IMR-90 (cell line): ENCODE data around the gene ANKRD10. TPM values are rescaled to one million over a fixed set of nuclear protein-coding genes. Genes with fewer than 3 reads are reported as not detected.

Experiments used
- ATAC-seq: fragments of 200-7000 bp; cut with Tn5 transposase; 2 replicates; pipeline ENCODE4 v1.9.1; 2020; ENCODE audit warnings: low read depth, mild to moderate bottlenecking, moderate library complexity
- BruUV-seq: library from RNA; stranded (reverse); fragments of 400-500 nt; replicated peaks from 2 replicates; lab custom pipeline; 2021; lab: Mats Ljungman, UMichigan
- CTCF ChIA-PET: fragments of 300-600 bp; formaldehyde crosslinking; extraction: SDS; loops from one replicate; lab custom pipeline; 2021; ENCODE audit warnings: antibody characterized with exemption; lab: Yijun Ruan, JAX
- POLR2A ChIA-PET: fragments of 300-600 bp; sonication (Branson Sonifier 250); formaldehyde crosslinking; loops from one replicate; lab custom pipeline; 2022; ENCODE audit warnings: antibody characterized with exemption; ENCODE audit not compliant: unreplicated experiment; lab: Charles Lee
- DNase-seq: peaks from one replicate; pipeline ENCODE4 v3.0.0; 2013
- H2AFZ ChIP-seq: replicated peaks from 2 replicates; pipeline ENCODE3; 2013; ENCODE audit warnings: low read length, mild to moderate bottlenecking; ENCODE audit not compliant: poor library complexity
- H2AK5ac ChIP-seq: 2 replicates; pipeline ENCODE4 v1.6.1; 2013; ENCODE audit warnings: low read depth, low read length, inconsistent platforms
- H2AK9ac ChIP-seq: replicated peaks from 2 replicates; pipeline ENCODE3; 2013; ENCODE audit warnings: mild to moderate bottlenecking, low read depth, low read length, moderate library complexity; ENCODE audit not compliant: poor library complexity
- H2BK120ac ChIP-seq: 2 replicates; pipeline ENCODE4 v1.6.1; 2013; ENCODE audit warnings: low read depth, low read length, inconsistent platforms
- H2BK15ac ChIP-seq: 3 replicates; pipeline ENCODE4 v1.6.1; 2013; ENCODE audit warnings: low read depth, low read length, inconsistent platforms
- H2BK20ac ChIP-seq: 2 replicates; pipeline ENCODE4 v1.6.1; 2013; ENCODE audit warnings: low read depth, mild to moderate bottlenecking, inconsistent platforms, low read length, moderate library complexity
- H2BK5ac ChIP-seq: 2 replicates; pipeline ENCODE4 v1.6.1; 2013; ENCODE audit warnings: mild to moderate bottlenecking, low read depth, low read length, inconsistent platforms; ENCODE audit not compliant: poor library complexity, severe bottlenecking
- H3K14ac ChIP-seq: replicated peaks from 2 replicates; pipeline ENCODE4 v1.6.1; 2013; ENCODE audit warnings: low read depth, low read length, inconsistent platforms
- H3K18ac ChIP-seq: 2 replicates; pipeline ENCODE4 v1.6.1; 2013; ENCODE audit warnings: low read depth, low read length, control low read depth
- H3K23ac ChIP-seq: 2 replicates; pipeline ENCODE4 v1.6.1; 2013; ENCODE audit warnings: low read depth, low read length, inconsistent platforms
- H3K27ac ChIP-seq: 2 replicates; pipeline ENCODE4 v1.5.1; 2013; ENCODE audit warnings: mild to moderate bottlenecking, control low read depth, low read length; ENCODE audit not compliant: insufficient read depth
- H3K27me3 ChIP-seq: 2 replicates; pipeline ENCODE4 v1.6.1; 2013; ENCODE audit warnings: low read length; ENCODE audit not compliant: control insufficient read depth, insufficient read depth
- H3K36me3 ChIP-seq: 2 replicates; pipeline ENCODE4 v1.6.1; 2013; ENCODE audit warnings: low read length, mixed read lengths; ENCODE audit not compliant: control insufficient read depth, insufficient read depth
- H3K4ac ChIP-seq: 2 replicates; pipeline ENCODE4 v1.6.1; 2013; ENCODE audit warnings: low read depth, low read length, inconsistent platforms
- H3K4me1 ChIP-seq: 2 replicates; pipeline ENCODE4 v1.6.1; 2013; ENCODE audit warnings: low read length, mixed read lengths; ENCODE audit not compliant: control insufficient read depth, insufficient read depth
- H3K4me2 ChIP-seq: 2 replicates; pipeline ENCODE4 v1.6.1; 2013; ENCODE audit warnings: low read depth, mild to moderate bottlenecking, control low read depth, low read length, moderate library complexity
- H3K4me3 ChIP-seq: 2 replicates; pipeline ENCODE4 v1.5.1; 2013; ENCODE audit warnings: low read depth, mild to moderate bottlenecking, control low read depth, low read length, moderate library complexity; ENCODE audit not compliant: insufficient read depth
- H3K56ac ChIP-seq: 2 replicates; pipeline ENCODE4 v1.6.1; 2013; ENCODE audit warnings: low read length, inconsistent platforms; ENCODE audit not compliant: insufficient read depth; ENCODE audit errors: extremely low read depth
- H3K79me1 ChIP-seq, 2 experiments: 2 replicates each; pipeline ENCODE4 v1.6.1; 2013; ENCODE audit warnings: low read length in 2 of 2, inconsistent platforms in 1 of 2, low read depth in 1 of 2
- H3K9ac ChIP-seq: 2 replicates; pipeline ENCODE4 v1.6.1; 2013; ENCODE audit warnings: low read depth, low read length, control low read depth
- H3K9me1 ChIP-seq: 2 replicates; pipeline ENCODE4 v1.6.1; 2013; ENCODE audit warnings: low read length, inconsistent platforms; ENCODE audit not compliant: insufficient read depth
- H3K9me3 ChIP-seq: 2 replicates; pipeline ENCODE4 v1.6.1; 2013; ENCODE audit warnings: low read length; ENCODE audit not compliant: control insufficient read depth, insufficient read depth
- H4K20me1 ChIP-seq: 2 replicates; pipeline ENCODE4 v1.6.1; 2013; ENCODE audit warnings: low read length, inconsistent platforms; ENCODE audit not compliant: insufficient read depth
- H4K5ac ChIP-seq: 2 replicates; pipeline ENCODE4 v1.6.1; 2013; ENCODE audit warnings: mild to moderate bottlenecking, low read depth, low read length, control low read depth
- H4K8ac ChIP-seq, 2 experiments: 2 replicates each; pipeline ENCODE4 v1.6.1; 2013; ENCODE audit warnings: low read depth in 2 of 2, low read length in 2 of 2, control low read depth in 1 of 2, inconsistent platforms in 1 of 2
- H4K91ac ChIP-seq: 2 replicates; pipeline ENCODE4 v1.6.1; 2013; ENCODE audit warnings: low read depth, low read length, inconsistent platforms; ENCODE audit not compliant: insufficient read depth
- BHLHE40 ChIP-seq: fragments of 150-350 bp; IDR thresholded peaks from 2 replicates; pipeline ENCODE4 v1.6.1; 2016; ENCODE audit warnings: mild to moderate bottlenecking, low read depth, low read length
- CHD1 ChIP-seq: IDR thresholded peaks from 2 replicates; pipeline ENCODE4 v1.6.1; 2012; ENCODE audit warnings: low read depth, low read length, improper control_type of control experiment
- ELK1 ChIP-seq: fragments of 150-350 bp; IDR thresholded peaks from 2 replicates; pipeline ENCODE4 v1.6.1; 2016; ENCODE audit warnings: low read depth, mild to moderate bottlenecking, low read length, moderate library complexity, borderline replicate concordance
- MAFK ChIP-seq: IDR thresholded peaks from 2 replicates; pipeline ENCODE4 v1.6.1; 2012; ENCODE audit warnings: low read depth, low read length, improper control_type of control experiment
- MAZ ChIP-seq: IDR thresholded peaks from 2 replicates; pipeline ENCODE4 v1.6.1; 2012; ENCODE audit warnings: low read depth, mild to moderate bottlenecking, low read length, improper control_type of control experiment, moderate library complexity, borderline replicate concordance
- NFE2L2 ChIP-seq: fragments of 150-350 bp; IDR thresholded peaks from 2 replicates; pipeline ENCODE4 v1.6.1; 2016; ENCODE audit warnings: low read depth, mild to moderate bottlenecking, low read length
- POLR2A ChIP-seq: IDR thresholded peaks from 2 replicates; pipeline ENCODE4 v1.6.1; 2012; ENCODE audit warnings: mild to moderate bottlenecking, low read depth, low read length
- RAD21 ChIP-seq: IDR thresholded peaks from 2 replicates; pipeline ENCODE4 v1.6.1; 2012; ENCODE audit warnings: low read length, improper control_type of control experiment
- RFX5 ChIP-seq: IDR thresholded peaks from 2 replicates; pipeline ENCODE4 v1.8.0; 2012; ENCODE audit warnings: low read depth, mild to moderate bottlenecking, low read length, moderate library complexity
- SMC3 ChIP-seq: fragments of 150-350 bp; IDR thresholded peaks from 2 replicates; pipeline ENCODE4 v1.6.1; 2016; ENCODE audit warnings: low read depth, mild to moderate bottlenecking, antibody characterized with exemption, low read length, moderate library complexity
- USF2 ChIP-seq: fragments of 150-350 bp; IDR thresholded peaks from 2 replicates; pipeline ENCODE4 v1.6.1; 2017; ENCODE audit warnings: mild to moderate bottlenecking, antibody characterized with exemption, low read length, low read depth
- WGBS, 2 experiments: methylation state at CpG; one replicate each; pipeline versions ENCODE4 v1.1.5 to v1.1.7; 2013; ENCODE audit warnings: missing lambda C conversion rate in 2 of 2; ENCODE audit not compliant: insufficient read length in 1 of 2; ENCODE audit errors: extremely low coverage in 2 of 2; 5-methylcytosine and 5-hydroxymethylcytosine counted together
- dilution Hi-C: fragments of 300-500 bp; cut with HindIII; formaldehyde crosslinking; loops from one replicate; pipeline ENCODE4 v1.14.3; 2018; ENCODE audit warnings: low sequenced_read_pairs; ENCODE audit not compliant: unreplicated experiment
- in situ Hi-C: fragments of 300-500 bp; cut with MboI; formaldehyde crosslinking; loops from 3 replicates; pipeline ENCODE4 v1.14.3; 2019; ENCODE audit warnings: low sequenced_read_pairs, inconsistent platforms, mixed read lengths
- intact Hi-C: fragments of 100-400 bp; cut with micrococcal nuclease; formaldehyde crosslinking; loops from 2 replicates; pipeline ENCODE4 v1.10.0; 2022
- polyA plus RNA-seq, 3 experiments: library from polyadenylated mRNA; depleted of rRNA; stranded (reverse); fragments of >200 nt; gene quantifications; 2 replicates each; pipeline ENCODE4 v1.2.3, GENCODE V29; 2012; ENCODE audit warnings: low replicate concordance in 1 of 3
- total RNA-seq: library from RNA; depleted of rRNA; stranded (reverse); fragments of >200 nt; gene quantifications from 2 replicates; pipeline ENCODE4 v1.2.3, GENCODE V29; 2012
- TF ChIP-seq, protein P1 (sequence below): conservative IDR thresholded peaks from 2 replicates; pipeline ENCODE4 v1.5.1; 2012; ENCODE audit warnings: mild to moderate bottlenecking, low read depth, low read length, improper control_type of control experiment

The ANKRD10 gene
- total and polyA plus RNA-seq, 2 of the 4 experiments (the other 2 are of a cell fraction) = 18.3 to 31.1 TPM

DNA sequence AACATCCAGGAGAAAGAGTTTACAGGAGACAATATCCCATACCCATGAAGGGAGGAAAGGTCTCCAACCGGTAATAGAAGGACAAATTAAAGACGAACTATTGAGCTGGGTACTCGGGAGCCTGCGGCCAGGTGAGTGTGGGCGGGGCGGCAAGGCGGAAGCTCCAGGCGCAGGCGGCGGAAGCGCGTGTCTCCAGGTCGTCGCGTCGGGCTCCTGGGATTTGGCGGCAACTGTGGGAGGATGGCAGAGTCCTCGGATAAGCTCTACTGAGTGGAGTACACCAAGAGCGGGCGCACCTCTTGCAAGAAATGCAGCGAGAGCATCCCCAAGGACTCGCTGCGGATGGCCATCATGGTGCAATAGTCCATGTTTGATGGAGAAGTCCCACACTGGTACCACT is 21.6 kb upstream of the ANKRD10 start:
- intact Hi-C loops (no loop called here), in situ Hi-C loops (no loop called here), dilution Hi-C loops (no loop called here)
- Histone ChIP-seq H3K27me3 (no peaks in the 10 kb centered on the region), H3K9me3 (peaks cover 18% of the 10 kb centered on the region), H3K27ac (no peak overlapping the region), H3K9ac (no peak overlapping the region), H2BK5ac (no peak overlapping the region), H4K20me1 (no peaks in the 10 kb centered on the region), H3K36me3 (no peaks in the 10 kb centered on the region), H2BK15ac (no peak overlapping the region), H2BK120ac (no peak overlapping the region), H4K5ac (no peak overlapping the region), H3K79me1 (no peaks in the 10 kb centered on the region), H3K4me1 (no peaks in the 10 kb centered on the region), H3K18ac (no peak overlapping the region), H2AFZ (no peak overlapping the region), H4K91ac (no peak overlapping the region), H3K9me1 (no peaks in the 10 kb centered on the region), H3K4me2 (no peak overlapping the region), H4K8ac (no peak overlapping the region), H3K14ac (no peak overlapping the region), H3K4ac (no peak overlapping the region), H2AK9ac (no peak overlapping the region), H3K23ac (no peak overlapping the region), H2AK5ac (no peak overlapping the region), H2BK20ac (no peak overlapping the region), H3K4me3 (no peak overlapping the region), H3K56ac (no peak overlapping the region)
- DNase-seq = no peak
- ChIA-PET POLR2A (no interaction called here), CTCF (no interaction called here)
- no TSS peak for BruUV-seq
- 96% methylated on average over 17 of the region's 23 CpGs; no CpG with 5 or more reads in 1 of the 2 experiments for WGBS, 2 experiments
- TF ChIP-seq USF2 = no peak
- TF ChIP-seq MAFK = no peak
- TF ChIP-seq, protein P1, sequence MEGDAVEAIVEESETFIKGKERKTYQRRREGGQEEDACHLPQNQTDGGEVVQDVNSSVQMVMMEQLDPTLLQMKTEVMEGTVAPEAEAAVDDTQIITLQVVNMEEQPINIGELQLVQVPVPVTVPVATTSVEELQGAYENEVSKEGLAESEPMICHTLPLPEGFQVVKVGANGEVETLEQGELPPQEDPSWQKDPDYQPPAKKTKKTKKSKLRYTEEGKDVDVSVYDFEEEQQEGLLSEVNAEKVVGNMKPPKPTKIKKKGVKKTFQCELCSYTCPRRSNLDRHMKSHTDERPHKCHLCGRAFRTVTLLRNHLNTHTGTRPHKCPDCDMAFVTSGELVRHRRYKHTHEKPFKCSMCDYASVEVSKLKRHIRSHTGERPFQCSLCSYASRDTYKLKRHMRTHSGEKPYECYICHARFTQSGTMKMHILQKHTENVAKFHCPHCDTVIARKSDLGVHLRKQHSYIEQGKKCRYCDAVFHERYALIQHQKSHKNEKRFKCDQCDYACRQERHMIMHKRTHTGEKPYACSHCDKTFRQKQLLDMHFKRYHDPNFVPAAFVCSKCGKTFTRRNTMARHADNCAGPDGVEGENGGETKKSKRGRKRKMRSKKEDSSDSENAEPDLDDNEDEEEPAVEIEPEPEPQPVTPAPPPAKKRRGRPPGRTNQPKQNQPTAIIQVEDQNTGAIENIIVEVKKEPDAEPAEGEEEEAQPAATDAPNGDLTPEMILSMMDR = no peak
- no peak for TF ChIP-seq BHLHE40
- no peak for TF ChIP-seq NFE2L2
- no peak for TF ChIP-seq ELK1
- TF ChIP-seq MAZ = no peak
- no peak for TF ChIP-seq RAD21
- TF ChIP-seq POLR2A = no peak
- no peak for TF ChIP-seq CHD1
- TF ChIP-seq SMC3 = no peak
- TF ChIP-seq RFX5 = no peak
- ATAC-seq = no peak
